HG02852 (cell line): Measurements from ENCODE around the gene SULT6B1.

ENCODE experiments used
- ATAC-seq: cut with Tn5 transposase; IDR thresholded peaks from one replicate; pipeline ENCODE4 v1.9.1; 2021; ENCODE audit warnings: mild to moderate bottlenecking, moderate library complexity; ENCODE audit not compliant: unreplicated experiment

SULT6B1 gene

GRCh38 chr2:37153224-37153623, 35.2 kb downstream of the SULT6B1 start:
- ATAC-seq: no peak

- ATAC-seq: no peak
Measured at GRCh38 chr2:37149626-37150322, 38.7 kb downstream of the SULT6B1 start.

- ATAC-seq: no peak
Measured at GRCh38 chr2:37148325-37148724, 40.1 kb downstream of the SULT6B1 start.

- no peak for ATAC-seq
Measured at GRCh38 chr2:37146062-37146461, 42.4 kb downstream of the SULT6B1 start.

- no peak for ATAC-seq
Measured at GRCh38 chr2:37143974-37144373, 44.5 kb downstream of the SULT6B1 start.

GRCh38 chr2:37142546-37142945, 45.9 kb downstream of the SULT6B1 start:
- ATAC-seq: no peak

GRCh38 chr2:37132914-37133313, 55.6 kb downstream of the SULT6B1 start:
- no peak for ATAC-seq

GRCh38 chr2:37125416-37125815, 63.1 kb downstream of the SULT6B1 start:
- no peak for ATAC-seq

- ATAC-seq: no peak
Measured at GRCh38 chr2:37119157-37119556, 69.3 kb downstream of the SULT6B1 start.
